ENCODE results near the gene ARFGEF2.
"Not testable (repeated sequence)": the region's sequence is repeated elsewhere in the genome, so short reads cannot be mapped to it uniquely, and the experiment has no call there.

The ARFGEF2 gene

DNA sequence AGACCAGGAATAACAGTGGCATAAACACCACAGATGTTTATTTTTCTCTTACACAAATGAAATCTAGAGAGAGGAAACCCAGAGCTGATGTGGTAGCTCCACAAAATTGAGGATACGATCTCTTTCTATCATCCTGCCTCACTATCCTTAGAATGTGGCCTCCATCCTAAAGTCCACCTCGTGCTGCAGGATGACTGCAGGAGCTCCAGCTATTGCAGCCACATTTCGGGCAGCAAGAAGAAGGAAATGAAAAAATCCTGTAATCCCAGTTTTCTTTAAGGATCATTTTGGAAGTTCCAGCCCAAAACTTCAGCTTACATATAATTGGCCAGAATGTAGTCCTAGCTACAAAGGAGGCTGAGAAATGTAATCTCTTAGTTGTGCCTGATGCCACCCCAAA, 41.2 kb upstream of the ARFGEF2 start:
- TF ChIP-seq CTCF (IDR thresholded peaks at IDR 0.05; ENCODE audit: borderline replicate concordance, insufficient read depth, low read depth, low read length): no peak
- no peak overlapping the region for H3K4me3 ChIP-seq (ENCODE audit: low read depth, low read length)

DNA sequence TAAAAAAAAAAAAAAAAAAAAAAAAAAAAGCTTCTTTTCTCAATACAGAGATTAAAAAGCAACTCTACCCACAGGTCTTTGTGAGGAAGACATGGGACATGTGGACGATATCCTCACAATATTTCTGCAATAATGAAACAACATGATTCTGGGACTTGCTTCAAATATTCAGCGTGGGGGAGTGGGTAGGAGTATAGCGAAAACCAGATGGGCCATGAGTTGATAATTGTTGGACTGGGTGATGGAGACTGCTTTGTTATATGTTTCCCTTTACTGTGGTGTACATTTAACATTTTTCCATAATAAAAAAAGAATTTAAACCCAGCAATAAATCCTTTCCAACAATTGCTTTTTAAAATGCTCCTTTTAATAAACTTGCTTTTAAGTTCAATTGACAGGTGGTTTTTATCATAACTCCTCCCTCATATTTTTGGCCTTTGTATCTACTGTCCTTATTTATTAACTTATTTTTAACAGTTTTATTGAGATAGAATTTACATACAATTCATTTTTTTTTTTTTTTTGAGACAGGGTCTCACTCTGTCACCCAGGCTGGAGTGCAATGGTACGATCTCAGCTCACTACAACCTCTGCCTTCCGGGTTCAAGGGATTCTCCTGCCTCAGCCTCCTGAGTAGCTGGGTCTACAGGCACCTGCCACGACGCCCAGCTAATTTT, 40.4 kb upstream of the ARFGEF2 start:
- H3K4me3 ChIP-seq (ENCODE audit: low read depth, low read length): no peak overlapping the region
- no peak for TF ChIP-seq CTCF (IDR thresholded peaks at IDR 0.05; ENCODE audit: borderline replicate concordance, insufficient read depth, low read depth, low read length)

- H3K4me3 ChIP-seq (ENCODE audit: low read depth, low read length): no peak overlapping the region
- no peak for TF ChIP-seq CTCF (IDR thresholded peaks at IDR 0.05; ENCODE audit: borderline replicate concordance, insufficient read depth, low read depth, low read length)
These were observed 36.3 kb upstream of the ARFGEF2 start for GRCh38 chr20:48885237-48885636.

DNA sequence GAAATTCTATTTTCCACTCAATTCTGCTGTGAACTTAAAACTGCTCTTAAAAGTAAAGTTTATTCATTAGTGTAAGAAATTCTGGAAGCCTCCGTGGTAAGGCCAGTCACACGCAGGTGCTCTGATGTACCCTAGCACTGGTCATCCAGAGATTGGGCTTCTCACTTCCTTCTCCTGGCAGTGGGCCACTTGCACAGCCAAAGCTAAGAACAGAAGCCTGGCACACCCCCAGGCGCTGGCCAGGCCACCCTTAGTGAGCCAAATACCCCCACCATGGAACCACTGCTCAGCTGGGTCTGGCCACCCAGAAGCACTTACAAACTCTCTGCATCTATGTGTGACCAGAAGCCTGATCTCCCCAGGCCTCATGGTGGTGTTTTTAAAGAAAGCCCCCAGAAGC, 35.3 kb upstream of the ARFGEF2 start:
- no peak overlapping the region for H3K4me3 ChIP-seq (ENCODE audit: low read depth, low read length)
- no peak for TF ChIP-seq CTCF (IDR thresholded peaks at IDR 0.05; ENCODE audit: borderline replicate concordance, insufficient read depth, low read depth, low read length)

DNA sequence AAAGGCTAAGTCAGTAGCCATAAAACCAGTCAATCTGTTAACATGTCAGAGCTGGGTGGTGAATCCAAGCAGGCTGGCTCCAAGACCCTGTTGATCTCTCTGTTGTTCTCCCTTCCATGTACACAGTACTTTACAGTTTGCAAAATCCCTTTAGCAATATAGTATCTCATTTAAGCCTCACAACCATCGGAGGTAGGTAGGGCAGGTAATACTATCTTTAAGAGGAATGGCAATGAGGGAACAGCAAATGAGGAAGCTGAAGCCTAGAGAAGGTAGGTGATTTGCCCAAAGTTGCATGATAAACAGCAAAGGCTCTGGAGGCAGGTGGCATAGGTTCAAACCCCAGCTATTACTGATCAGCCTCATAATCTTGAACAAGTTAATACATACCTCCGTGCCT, 34.7 kb upstream of the ARFGEF2 start:
- TF ChIP-seq CTCF (IDR thresholded peaks at IDR 0.05; ENCODE audit: borderline replicate concordance, insufficient read depth, low read depth, low read length): no peak

DNA sequence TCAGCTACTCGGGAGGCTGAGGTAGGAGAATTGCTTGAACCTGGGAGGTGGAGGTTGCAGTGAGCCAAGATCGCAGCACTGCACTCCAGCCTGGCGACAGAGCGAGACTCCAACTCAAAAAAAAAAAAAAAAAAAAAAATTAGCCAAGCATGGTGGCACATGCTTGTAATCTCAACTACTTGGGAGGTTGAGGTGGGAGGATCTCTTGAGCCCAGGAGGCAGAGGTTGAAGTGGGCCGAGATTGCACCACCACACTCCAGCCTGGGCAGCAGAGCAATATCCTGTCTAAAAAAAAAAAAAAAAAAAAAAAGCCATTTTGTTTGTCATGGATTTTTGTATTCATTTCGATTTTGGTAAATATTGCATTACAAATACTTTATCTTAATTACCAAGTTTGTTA, 33.0 kb upstream of the ARFGEF2 start:
- not testable (repeated sequence) for H3K4me3 ChIP-seq (ENCODE audit: low read depth, low read length)

More for the DNA sequence above, 34.7 kb upstream of the ARFGEF2 start:
- H3K4me3 ChIP-seq (ENCODE audit: low read depth, low read length): no peak overlapping the region

DNA sequence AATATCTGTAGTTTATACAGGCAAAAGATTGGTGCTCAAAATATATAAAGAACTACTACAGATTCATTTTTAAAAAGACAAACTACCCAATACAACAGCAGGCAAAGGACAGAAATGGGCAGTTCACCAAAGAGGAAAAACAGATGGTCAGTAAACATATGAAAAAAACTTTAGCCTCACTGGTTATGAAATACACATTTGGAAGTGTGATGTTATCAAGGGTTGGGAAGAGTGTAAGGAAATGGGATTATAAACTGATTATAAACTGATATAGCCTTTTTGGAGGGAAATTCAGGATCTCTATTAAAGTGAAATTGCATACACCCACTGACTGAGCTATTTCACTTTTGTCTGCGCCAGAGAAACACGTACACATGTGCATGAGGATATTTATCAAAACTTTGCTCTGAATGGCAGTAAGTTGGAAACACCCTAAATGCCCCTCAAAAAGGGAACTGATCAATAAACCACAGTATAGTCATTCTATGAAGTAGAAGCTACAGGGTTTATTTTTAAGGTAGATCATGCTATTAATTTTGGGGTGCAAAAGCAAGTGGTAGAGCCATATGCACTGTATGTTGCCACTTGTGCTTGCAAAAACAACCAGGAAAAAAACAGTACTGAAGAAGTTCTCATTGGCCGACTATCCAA, 32.2 kb upstream of the ARFGEF2 start:
- TF ChIP-seq CTCF (IDR thresholded peaks at IDR 0.05; ENCODE audit: borderline replicate concordance, insufficient read depth, low read depth, low read length): no peak
- H3K4me3 ChIP-seq (ENCODE audit: low read depth, low read length): no peak overlapping the region

Data from GM12875 (cell line).